ENCODE results near the gene APBB3.

Gene APBB3

GRCh38 chr5:140548300-140548688 is 16.1 kb downstream of the APBB3 start:
- Histone ChIP-seq H3K4me3 (ENCODE audit: insufficient read depth, low read depth, low read length) (peak overlapping the region; percentile 39), H3K27ac (ENCODE audit: insufficient read depth, low read depth, low read length, poor library complexity, severe bottlenecking) (peak overlapping the region; percentile 83), H3K36me3 (ENCODE audit: control insufficient read depth, insufficient read depth, low read length) (peaks cover 30% of the 10 kb centered on the region), H3K4me1 (ENCODE audit: control insufficient read depth, insufficient read depth, low read length) (peaks cover 23% of the 10 kb centered on the region), H3K9me3 (ENCODE audit: control insufficient read depth, low read length) (no peaks in the 10 kb centered on the region), H3K27me3 (ENCODE audit: control insufficient read depth, insufficient read depth, low read length, poor library complexity, severe bottlenecking) (no peaks in the 10 kb centered on the region)
- 33 to 37% methylated on average over 5 of the region's 5 CpGs for WGBS, 2 experiments

GRCh38 chr5:140547508-140548299 is 16.7 kb downstream of the APBB3 start, which contains the start of gene EIF4EBP3:
Gene EIF4EBP3, plus strand, starts transcription at chr5:140547662. Its CDS starts 76 bp downstream, at chr5:140547738.
- Histone ChIP-seq H3K4me3 (ENCODE audit: insufficient read depth, low read depth, low read length) (peak within 1 kb of the TSS; percentile 39), H3K4me1 (ENCODE audit: control insufficient read depth, insufficient read depth, low read length) (peaks cover 23% of the 10 kb centered on the region), H3K9me3 (ENCODE audit: control insufficient read depth, low read length) (no peaks in the 10 kb centered on the region), H3K36me3 (ENCODE audit: control insufficient read depth, insufficient read depth, low read length) (peaks cover 30% of the 10 kb centered on the region), H3K27ac (ENCODE audit: insufficient read depth, low read depth, low read length, poor library complexity, severe bottlenecking) (peak within 1 kb of the TSS; percentile 83), H3K27me3 (ENCODE audit: control insufficient read depth, insufficient read depth, low read length, poor library complexity, severe bottlenecking) (no peaks in the 10 kb centered on the region)
- WGBS, 2 experiments = 5% methylated on average over 52 of the region's 52 CpGs

GRCh38 chr5:140546851-140547507 is 17.4 kb downstream of the APBB3 start:
- peaks cover 23% of the 10 kb centered on the region for H3K4me1 ChIP-seq (ENCODE audit: control insufficient read depth, insufficient read depth, low read length)
- H3K36me3 ChIP-seq (ENCODE audit: control insufficient read depth, insufficient read depth, low read length) = peaks cover 30% of the 10 kb centered on the region
- H3K4me3 ChIP-seq (ENCODE audit: insufficient read depth, low read depth, low read length) = peak overlapping the region; percentile 39
- WGBS, 2 experiments = 71% methylated on average over 13 of the region's 13 CpGs
- H3K27me3 ChIP-seq (ENCODE audit: control insufficient read depth, insufficient read depth, low read length, poor library complexity, severe bottlenecking) = no peaks in the 10 kb centered on the region
- peak overlapping the region; percentile 71 for H3K27ac ChIP-seq (ENCODE audit: insufficient read depth, low read depth, low read length, poor library complexity, severe bottlenecking)
- H3K9me3 ChIP-seq (ENCODE audit: control insufficient read depth, low read length) = no peaks in the 10 kb centered on the region

- Histone ChIP-seq H3K9me3 (ENCODE audit: control insufficient read depth, low read length) (no peaks in the 10 kb centered on the region), H3K4me3 (ENCODE audit: insufficient read depth, low read depth, low read length) (no peak overlapping the region), H3K36me3 (ENCODE audit: control insufficient read depth, insufficient read depth, low read length) (peaks cover 34% of the 10 kb centered on the region), H3K27me3 (ENCODE audit: control insufficient read depth, insufficient read depth, low read length, poor library complexity, severe bottlenecking) (no peaks in the 10 kb centered on the region), H3K27ac (ENCODE audit: insufficient read depth, low read depth, low read length, poor library complexity, severe bottlenecking) (no peak overlapping the region), H3K4me1 (ENCODE audit: control insufficient read depth, insufficient read depth, low read length) (peaks cover 23% of the 10 kb centered on the region)
- 91 to 94% methylated on average over 10 of the region's 10 CpGs for WGBS, 2 experiments
Observed at GRCh38 chr5:140545606-140546005, 18.8 kb downstream of the APBB3 start.

- Histone ChIP-seq H3K36me3 (ENCODE audit: control insufficient read depth, insufficient read depth, low read length) (peaks cover 33% of the 10 kb centered on the region), H3K9me3 (ENCODE audit: control insufficient read depth, low read length) (no peaks in the 10 kb centered on the region), H3K4me3 (ENCODE audit: insufficient read depth, low read depth, low read length) (no peak overlapping the region), H3K4me1 (ENCODE audit: control insufficient read depth, insufficient read depth, low read length) (peaks cover 23% of the 10 kb centered on the region), H3K27ac (ENCODE audit: insufficient read depth, low read depth, low read length, poor library complexity, severe bottlenecking) (no peak overlapping the region), H3K27me3 (ENCODE audit: control insufficient read depth, insufficient read depth, low read length, poor library complexity, severe bottlenecking) (no peaks in the 10 kb centered on the region)
- WGBS, 2 experiments = 94 to 95% methylated on average over 7 of the region's 7 CpGs
Observed at GRCh38 chr5:140544986-140545385, 19.4 kb downstream of the APBB3 start.

- Histone ChIP-seq H3K4me1 (ENCODE audit: control insufficient read depth, insufficient read depth, low read length) (peaks cover 13% of the 10 kb centered on the region), H3K27ac (ENCODE audit: insufficient read depth, low read depth, low read length, poor library complexity, severe bottlenecking) (no peak overlapping the region), H3K36me3 (ENCODE audit: control insufficient read depth, insufficient read depth, low read length) (peaks cover 30% of the 10 kb centered on the region), H3K4me3 (ENCODE audit: insufficient read depth, low read depth, low read length) (no peak overlapping the region), H3K9me3 (ENCODE audit: control insufficient read depth, low read length) (no peaks in the 10 kb centered on the region), H3K27me3 (ENCODE audit: control insufficient read depth, insufficient read depth, low read length, poor library complexity, severe bottlenecking) (no peaks in the 10 kb centered on the region)
- WGBS, 2 experiments = 98% methylated on average over 5 of the region's 5 CpGs
Observed at GRCh38 chr5:140542972-140543371, 21.4 kb downstream of the APBB3 start.

GRCh38 chr5:140540227-140540626 is 24.2 kb downstream of the APBB3 start:
- 80 to 93% methylated on average over 1 of the region's 1 CpG for WGBS, 2 experiments
- Histone ChIP-seq H3K27ac (ENCODE audit: insufficient read depth, low read depth, low read length, poor library complexity, severe bottlenecking) (no peak overlapping the region), H3K27me3 (ENCODE audit: control insufficient read depth, insufficient read depth, low read length, poor library complexity, severe bottlenecking) (no peaks in the 10 kb centered on the region), H3K4me1 (ENCODE audit: control insufficient read depth, insufficient read depth, low read length) (no peaks in the 10 kb centered on the region), H3K36me3 (ENCODE audit: control insufficient read depth, insufficient read depth, low read length) (peaks cover 39% of the 10 kb centered on the region), H3K9me3 (ENCODE audit: control insufficient read depth, low read length) (no peaks in the 10 kb centered on the region), H3K4me3 (ENCODE audit: insufficient read depth, low read depth, low read length) (no peak overlapping the region)

- 99 to 100% methylated on average over 2 of the region's 2 CpGs for WGBS, 2 experiments
- Histone ChIP-seq H3K27me3 (ENCODE audit: control insufficient read depth, insufficient read depth, low read length, poor library complexity, severe bottlenecking) (no peaks in the 10 kb centered on the region), H3K9me3 (ENCODE audit: control insufficient read depth, low read length) (no peaks in the 10 kb centered on the region), H3K27ac (ENCODE audit: insufficient read depth, low read depth, low read length, poor library complexity, severe bottlenecking) (no peak overlapping the region), H3K4me1 (ENCODE audit: control insufficient read depth, insufficient read depth, low read length) (no peaks in the 10 kb centered on the region), H3K36me3 (ENCODE audit: control insufficient read depth, insufficient read depth, low read length) (peaks cover 37% of the 10 kb centered on the region), H3K4me3 (ENCODE audit: insufficient read depth, low read depth, low read length) (no peak overlapping the region)
Observed at GRCh38 chr5:140524003-140524402, 40.4 kb downstream of the APBB3 start.

GRCh38 chr5:140513124-140513523 is 51.3 kb downstream of the APBB3 start:
- 93 to 98% methylated on average over 2 of the region's 2 CpGs for WGBS, 2 experiments
- peaks cover 49% of the 10 kb centered on the region for H3K36me3 ChIP-seq (ENCODE audit: control insufficient read depth, insufficient read depth, low read length)
- no peaks in the 10 kb centered on the region for H3K9me3 ChIP-seq (ENCODE audit: control insufficient read depth, low read length)
- no peaks in the 10 kb centered on the region for H3K27me3 ChIP-seq (ENCODE audit: control insufficient read depth, insufficient read depth, low read length, poor library complexity, severe bottlenecking)
- H3K4me3 ChIP-seq (ENCODE audit: insufficient read depth, low read depth, low read length) = no peak overlapping the region
- H3K4me1 ChIP-seq (ENCODE audit: control insufficient read depth, insufficient read depth, low read length) = no peaks in the 10 kb centered on the region
- no peak overlapping the region for H3K27ac ChIP-seq (ENCODE audit: insufficient read depth, low read depth, low read length, poor library complexity, severe bottlenecking)

- Histone ChIP-seq H3K4me1 (ENCODE audit: control insufficient read depth, insufficient read depth, low read length) (no peaks in the 10 kb centered on the region), H3K36me3 (ENCODE audit: control insufficient read depth, insufficient read depth, low read length) (peaks cover 60% of the 10 kb centered on the region), H3K4me3 (ENCODE audit: insufficient read depth, low read depth, low read length) (no peak overlapping the region), H3K27ac (ENCODE audit: insufficient read depth, low read depth, low read length, poor library complexity, severe bottlenecking) (no peak overlapping the region), H3K27me3 (ENCODE audit: control insufficient read depth, insufficient read depth, low read length, poor library complexity, severe bottlenecking) (no peaks in the 10 kb centered on the region), H3K9me3 (ENCODE audit: control insufficient read depth, low read length) (no peaks in the 10 kb centered on the region)
- WGBS, 2 experiments = 89 to 95% methylated on average over 4 of the region's 4 CpGs
Observed at GRCh38 chr5:140509898-140510297, 54.5 kb downstream of the APBB3 start.

Measured in ectodermal cell (in vitro differentiated cells).